K562 (cell line): ENCODE results near the gene HRC. TPM values are rescaled to one million over a fixed set of nuclear protein-coding genes. Genes with fewer than 3 reads are reported as not detected.

Experiments used
- PCBP1 ChIP-seq: fragments of 200-400 bp; formaldehyde crosslinking; IDR thresholded peaks from 2 replicates; pipeline ENCODE4 v1.6.1; 2018; ENCODE audit warnings: mild to moderate bottlenecking, low read depth, low read length; ENCODE audit not compliant: poor library complexity, severe bottlenecking
- polyA plus RNA-seq, 8 experiments: library from polyadenylated mRNA; depleted of rRNA in 4 of 8; stranded (reverse) in 5 of 8; unstranded in 3 of 8; fragments of >200 nt; fragmentation: Nextera tagmentation in 2 of 8; fragmentation: Illumina TruSeq in 1 of 8; extraction: Ambion mirVana in 2 of 8; extraction: Trizol in 1 of 8; gene quantifications; 2 replicates each; pipeline versions ENCODE4 v1.2.1 to v1.2.3, GENCODE V29; 2011 to 2014; ENCODE audit warnings: inconsistent platforms in 1 of 8, missing spikeins in 1 of 8
- total RNA-seq, 7 experiments: library from RNA; depleted of rRNA in 6 of 7; stranded (reverse); fragments of >200 nt in 6 of 7; fragmentation: Illumina TruSeq in 2 of 7; extraction: Trizol in 2 of 7; gene quantifications; 2 replicates each; pipeline versions ENCODE4 v1.2.1 to v1.2.3, GENCODE V29; 2011 to 2021; ENCODE audit warnings: low replicate concordance in 1 of 7
- TF ChIP-seq, protein P1 (sequence below): fragments of 450-650 bp; IDR thresholded peaks from 2 replicates; pipeline ENCODE4 v1.6.1; 2016; ENCODE audit warnings: mild to moderate bottlenecking, moderate library complexity
- TF ChIP-seq, protein P2 (sequence below): IDR thresholded peaks from 2 replicates; pipeline ENCODE4 v1.6.1; 2011; ENCODE audit warnings: borderline replicate concordance, low read depth, mild to moderate bottlenecking, moderate library complexity, low read length; ENCODE audit not compliant: insufficient read depth, poor library complexity, severe bottlenecking

The HRC gene
- total and polyA plus RNA-seq, 9 of the 15 experiments (the other 6 are each of a cell fraction or from before 2014, with no cell fraction given), result 0.66 to 18.7 (median 13.1) TPM

DNA sequence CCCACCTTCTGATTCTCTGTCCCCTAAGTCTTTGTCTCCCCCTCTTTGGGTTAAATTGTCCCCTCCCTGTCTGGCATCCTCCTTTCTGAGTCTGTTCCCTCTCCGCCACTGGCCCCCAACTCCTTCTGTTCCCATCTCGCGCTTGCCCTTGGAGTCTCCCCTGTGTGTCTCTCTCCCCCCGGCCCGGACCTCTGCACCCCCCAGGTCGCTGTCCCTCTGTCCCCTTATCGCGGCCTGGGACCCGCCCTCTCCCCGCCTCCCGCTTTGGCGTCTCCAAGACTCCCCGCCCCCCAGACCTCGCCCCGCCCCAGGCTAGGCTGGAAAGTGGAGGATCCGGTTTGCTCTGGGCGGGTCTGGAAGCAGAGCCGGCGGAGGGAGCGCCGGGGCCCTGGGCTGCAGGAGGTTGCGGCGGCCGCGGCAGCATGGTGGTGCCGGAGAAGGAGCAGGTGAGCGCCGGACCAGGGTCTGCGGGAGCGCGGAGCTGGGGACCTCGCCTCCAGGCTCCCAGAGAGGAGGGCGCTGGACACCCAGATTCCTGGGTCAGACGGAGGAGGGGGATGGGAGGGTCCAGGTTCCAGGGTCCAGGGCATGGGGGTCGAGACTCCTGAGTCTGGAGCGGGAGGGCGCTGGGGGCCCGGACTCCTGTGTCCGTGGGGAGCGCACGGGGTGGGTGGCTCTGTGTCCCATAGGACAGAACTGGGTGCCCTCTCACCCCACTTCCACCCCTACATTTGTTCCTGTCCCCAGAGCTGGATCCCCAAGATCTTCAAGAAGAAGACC lies 2.4 kb upstream of the HRC start, which contains the start of gene TRPM4 (continued):
- TF ChIP-seq, protein P1, sequence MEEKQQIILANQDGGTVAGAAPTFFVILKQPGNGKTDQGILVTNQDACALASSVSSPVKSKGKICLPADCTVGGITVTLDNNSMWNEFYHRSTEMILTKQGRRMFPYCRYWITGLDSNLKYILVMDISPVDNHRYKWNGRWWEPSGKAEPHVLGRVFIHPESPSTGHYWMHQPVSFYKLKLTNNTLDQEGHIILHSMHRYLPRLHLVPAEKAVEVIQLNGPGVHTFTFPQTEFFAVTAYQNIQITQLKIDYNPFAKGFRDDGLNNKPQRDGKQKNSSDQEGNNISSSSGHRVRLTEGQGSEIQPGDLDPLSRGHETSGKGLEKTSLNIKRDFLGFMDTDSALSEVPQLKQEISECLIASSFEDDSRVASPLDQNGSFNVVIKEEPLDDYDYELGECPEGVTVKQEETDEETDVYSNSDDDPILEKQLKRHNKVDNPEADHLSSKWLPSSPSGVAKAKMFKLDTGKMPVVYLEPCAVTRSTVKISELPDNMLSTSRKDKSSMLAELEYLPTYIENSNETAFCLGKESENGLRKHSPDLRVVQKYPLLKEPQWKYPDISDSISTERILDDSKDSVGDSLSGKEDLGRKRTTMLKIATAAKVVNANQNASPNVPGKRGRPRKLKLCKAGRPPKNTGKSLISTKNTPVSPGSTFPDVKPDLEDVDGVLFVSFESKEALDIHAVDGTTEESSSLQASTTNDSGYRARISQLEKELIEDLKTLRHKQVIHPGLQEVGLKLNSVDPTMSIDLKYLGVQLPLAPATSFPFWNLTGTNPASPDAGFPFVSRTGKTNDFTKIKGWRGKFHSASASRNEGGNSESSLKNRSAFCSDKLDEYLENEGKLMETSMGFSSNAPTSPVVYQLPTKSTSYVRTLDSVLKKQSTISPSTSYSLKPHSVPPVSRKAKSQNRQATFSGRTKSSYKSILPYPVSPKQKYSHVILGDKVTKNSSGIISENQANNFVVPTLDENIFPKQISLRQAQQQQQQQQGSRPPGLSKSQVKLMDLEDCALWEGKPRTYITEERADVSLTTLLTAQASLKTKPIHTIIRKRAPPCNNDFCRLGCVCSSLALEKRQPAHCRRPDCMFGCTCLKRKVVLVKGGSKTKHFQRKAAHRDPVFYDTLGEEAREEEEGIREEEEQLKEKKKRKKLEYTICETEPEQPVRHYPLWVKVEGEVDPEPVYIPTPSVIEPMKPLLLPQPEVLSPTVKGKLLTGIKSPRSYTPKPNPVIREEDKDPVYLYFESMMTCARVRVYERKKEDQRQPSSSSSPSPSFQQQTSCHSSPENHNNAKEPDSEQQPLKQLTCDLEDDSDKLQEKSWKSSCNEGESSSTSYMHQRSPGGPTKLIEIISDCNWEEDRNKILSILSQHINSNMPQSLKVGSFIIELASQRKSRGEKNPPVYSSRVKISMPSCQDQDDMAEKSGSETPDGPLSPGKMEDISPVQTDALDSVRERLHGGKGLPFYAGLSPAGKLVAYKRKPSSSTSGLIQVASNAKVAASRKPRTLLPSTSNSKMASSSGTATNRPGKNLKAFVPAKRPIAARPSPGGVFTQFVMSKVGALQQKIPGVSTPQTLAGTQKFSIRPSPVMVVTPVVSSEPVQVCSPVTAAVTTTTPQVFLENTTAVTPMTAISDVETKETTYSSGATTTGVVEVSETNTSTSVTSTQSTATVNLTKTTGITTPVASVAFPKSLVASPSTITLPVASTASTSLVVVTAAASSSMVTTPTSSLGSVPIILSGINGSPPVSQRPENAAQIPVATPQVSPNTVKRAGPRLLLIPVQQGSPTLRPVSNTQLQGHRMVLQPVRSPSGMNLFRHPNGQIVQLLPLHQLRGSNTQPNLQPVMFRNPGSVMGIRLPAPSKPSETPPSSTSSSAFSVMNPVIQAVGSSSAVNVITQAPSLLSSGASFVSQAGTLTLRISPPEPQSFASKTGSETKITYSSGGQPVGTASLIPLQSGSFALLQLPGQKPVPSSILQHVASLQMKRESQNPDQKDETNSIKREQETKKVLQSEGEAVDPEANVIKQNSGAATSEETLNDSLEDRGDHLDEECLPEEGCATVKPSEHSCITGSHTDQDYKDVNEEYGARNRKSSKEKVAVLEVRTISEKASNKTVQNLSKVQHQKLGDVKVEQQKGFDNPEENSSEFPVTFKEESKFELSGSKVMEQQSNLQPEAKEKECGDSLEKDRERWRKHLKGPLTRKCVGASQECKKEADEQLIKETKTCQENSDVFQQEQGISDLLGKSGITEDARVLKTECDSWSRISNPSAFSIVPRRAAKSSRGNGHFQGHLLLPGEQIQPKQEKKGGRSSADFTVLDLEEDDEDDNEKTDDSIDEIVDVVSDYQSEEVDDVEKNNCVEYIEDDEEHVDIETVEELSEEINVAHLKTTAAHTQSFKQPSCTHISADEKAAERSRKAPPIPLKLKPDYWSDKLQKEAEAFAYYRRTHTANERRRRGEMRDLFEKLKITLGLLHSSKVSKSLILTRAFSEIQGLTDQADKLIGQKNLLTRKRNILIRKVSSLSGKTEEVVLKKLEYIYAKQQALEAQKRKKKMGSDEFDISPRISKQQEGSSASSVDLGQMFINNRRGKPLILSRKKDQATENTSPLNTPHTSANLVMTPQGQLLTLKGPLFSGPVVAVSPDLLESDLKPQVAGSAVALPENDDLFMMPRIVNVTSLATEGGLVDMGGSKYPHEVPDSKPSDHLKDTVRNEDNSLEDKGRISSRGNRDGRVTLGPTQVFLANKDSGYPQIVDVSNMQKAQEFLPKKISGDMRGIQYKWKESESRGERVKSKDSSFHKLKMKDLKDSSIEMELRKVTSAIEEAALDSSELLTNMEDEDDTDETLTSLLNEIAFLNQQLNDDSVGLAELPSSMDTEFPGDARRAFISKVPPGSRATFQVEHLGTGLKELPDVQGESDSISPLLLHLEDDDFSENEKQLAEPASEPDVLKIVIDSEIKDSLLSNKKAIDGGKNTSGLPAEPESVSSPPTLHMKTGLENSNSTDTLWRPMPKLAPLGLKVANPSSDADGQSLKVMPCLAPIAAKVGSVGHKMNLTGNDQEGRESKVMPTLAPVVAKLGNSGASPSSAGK, result peak; percentile 30; the same call in 1 of the 2 replicates
- TF ChIP-seq PCBP1, result peak; percentile 78
- TF ChIP-seq, protein P2, sequence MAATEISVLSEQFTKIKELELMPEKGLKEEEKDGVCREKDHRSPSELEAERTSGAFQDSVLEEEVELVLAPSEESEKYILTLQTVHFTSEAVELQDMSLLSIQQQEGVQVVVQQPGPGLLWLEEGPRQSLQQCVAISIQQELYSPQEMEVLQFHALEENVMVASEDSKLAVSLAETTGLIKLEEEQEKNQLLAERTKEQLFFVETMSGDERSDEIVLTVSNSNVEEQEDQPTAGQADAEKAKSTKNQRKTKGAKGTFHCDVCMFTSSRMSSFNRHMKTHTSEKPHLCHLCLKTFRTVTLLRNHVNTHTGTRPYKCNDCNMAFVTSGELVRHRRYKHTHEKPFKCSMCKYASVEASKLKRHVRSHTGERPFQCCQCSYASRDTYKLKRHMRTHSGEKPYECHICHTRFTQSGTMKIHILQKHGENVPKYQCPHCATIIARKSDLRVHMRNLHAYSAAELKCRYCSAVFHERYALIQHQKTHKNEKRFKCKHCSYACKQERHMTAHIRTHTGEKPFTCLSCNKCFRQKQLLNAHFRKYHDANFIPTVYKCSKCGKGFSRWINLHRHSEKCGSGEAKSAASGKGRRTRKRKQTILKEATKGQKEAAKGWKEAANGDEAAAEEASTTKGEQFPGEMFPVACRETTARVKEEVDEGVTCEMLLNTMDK, result peak; percentile 6
